GM12878 (cell line): Measurements from ENCODE around the gene CABP7. TPM values are rescaled to one million over a fixed set of nuclear protein-coding genes. Genes with fewer than 3 reads are reported as not detected.

Source experiments
- ATAC-seq: fragments of 200-7000 bp; cut with Tn5 transposase; 3 replicates; pipeline ENCODE4 v1.9.1; 2020; ENCODE audit warnings: mild to moderate bottlenecking, moderate library complexity
- BruUV-seq: library from RNA; stranded (reverse); fragments of 400-500 nt; replicated peaks from 2 replicates; lab custom pipeline; 2021; lab: Mats Ljungman, UMichigan
- CTCF ChIA-PET: fragments of 300-600 bp; sonication (Branson Sonifier 250); formaldehyde crosslinking; extraction: SDS; loops from one replicate; lab custom pipeline; 2021; ENCODE audit warnings: inconsistent platforms; lab: Yijun Ruan, JAX
- POLR2A ChIA-PET: fragments of 350-600 bp; formaldehyde crosslinking; extraction: SDS; loops from one replicate; lab custom pipeline; 2021; ENCODE audit warnings: inconsistent platforms; lab: Charles Lee
- RAD21 ChIA-PET: fragments of 300-600 bp; sonication (Branson Sonifier 250); formaldehyde crosslinking; loops from one replicate; lab custom pipeline; 2023; ENCODE audit warnings: antibody characterized with exemption; ENCODE audit not compliant: unreplicated experiment; lab: Charles Lee
- SMC1A ChIA-PET: fragments of 300-600 bp; sonication (Branson Sonifier 250); formaldehyde crosslinking; loops from one replicate; lab custom pipeline; 2023; ENCODE audit not compliant: unreplicated experiment, uncharacterized antibody; lab: Charles Lee
- DNase-seq: peaks from one replicate; pipeline ENCODE4 v3.0.0-alpha.2; 2011; ENCODE audit warnings: low read depth, low spot score
- FAIRE-seq: peaks from 3 replicates; lab custom pipeline; 2011; peaks lifted over from hg19 to GRCh38; lab: Jason Lieb, UNC
- H2AFZ ChIP-seq: 2 replicates; pipeline ENCODE4 v1.6.0; 2011; ENCODE audit warnings: low read depth, low read length, control low read depth; ENCODE audit not compliant: control insufficient read depth
- H3K27ac ChIP-seq: 2 replicates; pipeline ENCODE4 v1.5.1; 2011; ENCODE audit warnings: control low read depth; ENCODE audit not compliant: control insufficient read depth, insufficient read depth
- H3K27me3 ChIP-seq, 2 experiments: replicated peaks in 1 of 2; 2 replicates each; pipeline versions ENCODE4 v1.6.0 to v1.6.1; 2011; ENCODE audit warnings: low read length in 1 of 2; ENCODE audit not compliant: control insufficient read depth in 2 of 2, insufficient read depth in 2 of 2
- H3K36me3 ChIP-seq, 2 experiments: 2 replicates each; pipeline ENCODE4 v1.5.1; 2011; ENCODE audit warnings: low read length in 1 of 2; ENCODE audit not compliant: control insufficient read depth in 2 of 2, insufficient read depth in 2 of 2
- H3K4me1 ChIP-seq: 2 replicates; pipeline ENCODE4 v1.6.1; 2011; ENCODE audit warnings: mild to moderate bottlenecking, low read length, moderate library complexity, mixed read lengths; ENCODE audit not compliant: control insufficient read depth, insufficient read depth
- H3K4me2 ChIP-seq: 2 replicates; pipeline ENCODE4 v1.6.0; 2011; ENCODE audit warnings: control low read depth; ENCODE audit not compliant: control insufficient read depth, insufficient read depth
- H3K4me3 ChIP-seq: fragments of 200-600 bp; sonication (generic); 2 replicates; pipeline ENCODE4 v1.5.1; 2016
- H3K79me2 ChIP-seq: 2 replicates; pipeline ENCODE4 v1.6.0; 2011; ENCODE audit warnings: low read length; ENCODE audit not compliant: control insufficient read depth, insufficient read depth
- H3K9ac ChIP-seq: 2 replicates; pipeline ENCODE4 v1.8.0; 2011; ENCODE audit warnings: low read length, control low read depth, mixed read lengths; ENCODE audit not compliant: control insufficient read depth, insufficient read depth
- H3K9me3 ChIP-seq: replicated peaks from 3 replicates; pipeline ENCODE4 v1.5.1; 2011; ENCODE audit warnings: mild to moderate bottlenecking, low read length; ENCODE audit not compliant: control insufficient read depth, insufficient read depth
- H4K20me1 ChIP-seq: 2 replicates; pipeline ENCODE4 v1.6.0; 2011; ENCODE audit not compliant: control insufficient read depth, insufficient read depth
- BCL3 ChIP-seq: IDR thresholded peaks from 2 replicates; pipeline ENCODE4 v1.6.1; 2011; ENCODE audit warnings: borderline replicate concordance, low read depth, mild to moderate bottlenecking, moderate library complexity, low read length; ENCODE audit not compliant: insufficient read depth, poor library complexity, severe bottlenecking
- BMI1 ChIP-seq: fragments of 450-650 bp; IDR thresholded peaks from 2 replicates; pipeline ENCODE4 v1.6.1; 2016; ENCODE audit warnings: mild to moderate bottlenecking, moderate library complexity, borderline replicate concordance
- CHD2 ChIP-seq: IDR thresholded peaks from 2 replicates; pipeline ENCODE4 v1.6.1; 2011; ENCODE audit warnings: low read depth, low read length, improper control_type of control experiment, borderline replicate concordance
- EGR1 ChIP-seq, 2 experiments: IDR thresholded peaks; 1 replicate in 1 of 2; 2 replicates in 1 of 2; pipeline ENCODE4 v1.6.1; 2011 to 2012; ENCODE audit warnings: low read depth in 2 of 2, low read length in 2 of 2, borderline replicate concordance in 1 of 2, mild to moderate bottlenecking in 1 of 2, moderate library complexity in 1 of 2
- ETV6 ChIP-seq, 2 experiments: fragments of 450-650 bp in 1 of 2; IDR thresholded peaks in 1 of 2; conservative IDR thresholded peaks in 1 of 2; 2 replicates each; pipeline ENCODE4 v1.6.1; 2014; ENCODE audit warnings: antibody characterized with exemption in 1 of 2, borderline replicate concordance in 1 of 2, low read depth in 1 of 2, mild to moderate bottlenecking in 1 of 2, moderate library complexity in 1 of 2
- LARP7 ChIP-seq: fragments of 450-650 bp; IDR thresholded peaks from 2 replicates; pipeline ENCODE4 v1.6.1; 2017; ENCODE audit warnings: mild to moderate bottlenecking
- PAX5 ChIP-seq: IDR thresholded peaks from 2 replicates; pipeline ENCODE4 v1.6.1; 2011; ENCODE audit warnings: low read depth, low read length, borderline replicate concordance
- POLR2A ChIP-seq: IDR thresholded peaks from 2 replicates; pipeline ENCODE4 v1.6.1; 2011; ENCODE audit warnings: low read depth, mild to moderate bottlenecking, low read length
- REST ChIP-seq: IDR thresholded peaks from 2 replicates; pipeline ENCODE4 v1.6.1; 2012; ENCODE audit warnings: mild to moderate bottlenecking, low read depth, low read length
- TAF1 ChIP-seq: IDR thresholded peaks from 2 replicates; pipeline ENCODE4 v1.6.1; 2011; ENCODE audit warnings: mild to moderate bottlenecking, low read depth, low read length, borderline replicate concordance
- WGBS: methylation state at CpG from one replicate; pipeline ENCODE4 v1.1.6; 2016; ENCODE audit warnings: low lambda C conversion rate; ENCODE audit not compliant: insufficient replicate concordance, insufficient coverage; ENCODE audit errors: missing lambda C conversion rate; 5-methylcytosine and 5-hydroxymethylcytosine counted together
- in situ Hi-C: fragments of 300-500 bp; cut with MboI; formaldehyde crosslinking; loops from 9 replicates; pipeline ENCODE4 v1.14.3; 2018; ENCODE audit warnings: mixed read lengths
- intact Hi-C: fragments of 100-400 bp; cut with micrococcal nuclease; formaldehyde crosslinking; loops from one replicate; pipeline ENCODE4 v1.14.2; 2022; ENCODE audit not compliant: unreplicated experiment
- polyA plus RNA-seq, 11 experiments: library from polyadenylated mRNA; depleted of rRNA in 4 of 11; unstranded in 6 of 11; stranded (reverse) in 5 of 11; fragments of >200 nt; fragmentation: Nextera tagmentation in 4 of 11; fragmentation: Illumina TruSeq in 1 of 11; extraction: Ambion mirVana in 4 of 11; extraction: Trizol in 1 of 11; gene quantifications; 1 replicate in 1 of 11; 2 replicates in 10 of 11; pipeline versions ENCODE4 v1.2.1 to v1.2.3, GENCODE V29; 2011 to 2016; ENCODE audit warnings: inconsistent platforms in 2 of 11, missing spikeins in 2 of 11, low read depth in 1 of 11
- total RNA-seq, 4 experiments: library from RNA; depleted of rRNA in 3 of 4; stranded (reverse); fragments of >200 nt in 3 of 4; fragmentation: Illumina TruSeq in 1 of 4; extraction: Trizol in 1 of 4; gene quantifications; 2 replicates each; pipeline versions ENCODE4 v1.2.1 to v1.2.3, GENCODE V29; 2013 to 2021

CABP7 gene
- total and polyA plus RNA-seq, 10 of the 15 experiments (the other 5 are each of a cell fraction or from before 2014, with no cell fraction given) = 0.02 to 0.18 (median 0.05) TPM; not detected in 5

DNA sequence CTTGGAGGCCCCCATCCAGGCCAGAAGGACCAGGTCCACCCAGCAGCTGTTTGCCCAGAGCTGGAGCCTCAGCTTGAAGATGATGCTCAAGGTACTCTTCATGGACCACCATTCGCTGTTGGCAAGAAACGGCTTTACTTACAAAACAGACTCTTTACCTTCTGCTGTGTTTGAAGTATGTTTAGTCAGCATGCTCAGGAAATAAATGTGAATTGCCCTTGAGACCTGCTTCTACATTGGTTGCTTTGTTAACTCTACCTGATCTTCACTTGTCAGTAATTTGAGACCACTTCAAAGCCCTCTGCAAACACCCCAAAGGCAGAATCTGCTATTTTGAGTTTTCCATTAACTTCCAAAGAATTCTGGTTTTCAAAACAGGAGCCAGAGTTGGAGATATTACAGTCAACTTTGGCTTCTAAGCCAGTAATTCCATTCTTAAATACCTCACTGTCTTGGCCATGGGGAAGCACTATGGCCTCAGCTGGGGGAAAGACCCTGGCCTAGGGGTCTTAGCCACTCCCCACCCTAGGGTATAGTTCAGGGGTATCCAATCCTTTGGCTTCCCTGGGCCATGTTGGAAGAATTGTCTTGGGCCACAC, 50.0 kb downstream of the CABP7 start:
- H3K36me3 ChIP-seq = peaks cover 2 to 8% of the 10 kb centered on the region in 2 experiments
- H4K20me1 ChIP-seq = no peaks in the 10 kb centered on the region
- no peak for DNase-seq
- no peak for FAIRE-seq
- H3K4me3 ChIP-seq = no peak overlapping the region
- peaks cover 4% of the 10 kb centered on the region for H3K4me1 ChIP-seq
- no peak overlapping the region for H3K4me2 ChIP-seq
- SMC1A ChIA-PET = interaction anchor here (0.8 to 1.7 kb wide), 3 partner anchors 9 to 235 kb away, joined by 3 to 4 read pairs (median 3); no protein-coding TSS in a partner anchor
- H3K9ac ChIP-seq = no peak overlapping the region
- intact Hi-C loops (no loop called here), in situ Hi-C loops (no loop called here)
- POLR2A ChIA-PET = interaction anchor here (0.6 kb wide), 1 partner anchor 764 kb away, joined by 9 read pairs; no protein-coding TSS in a partner anchor
- no peak overlapping the region for H2AFZ ChIP-seq
- H3K79me2 ChIP-seq = peaks cover 30% of the 10 kb centered on the region
- no peak overlapping the region for H3K27ac ChIP-seq
- no peak for TF ChIP-seq BCL3
- TF ChIP-seq TAF1 = no peak
- no peak for TF ChIP-seq ETV6 (conservative IDR thresholded peaks at IDR 0.05 in 1 of 2, IDR thresholded peaks at IDR 0.05 in 1 of 2; ENCODE audit: borderline replicate concordance in 1 of 2, low read depth in 1 of 2)
- TF ChIP-seq BMI1 = no peak
- TF ChIP-seq PAX5 = no peak
- TF ChIP-seq LARP7 = no peak
- no peak for TF ChIP-seq CHD2
- no peak for TF ChIP-seq POLR2A
- TF ChIP-seq REST = no peak
- no peak for TF ChIP-seq EGR1 (IDR thresholded peaks at IDR 0.05; ENCODE audit: borderline replicate concordance in 1 of 2, low read depth in 2 of 2, low read length in 2 of 2)
- H3K27me3 ChIP-seq = no peaks in the 10 kb centered on the region
- CTCF ChIA-PET = interaction anchor here (0.7 to 1.7 kb wide), 3 partner anchors 30 to 566 kb away, joined by 3 to 8 read pairs (median 3); no protein-coding TSS in a partner anchor
- no peaks in the 10 kb centered on the region; the same call in 2 of the 3 replicates for H3K9me3 ChIP-seq
- RAD21 ChIA-PET = interaction anchor here (1.8 kb wide), 1 partner anchor 235 kb away, joined by 4 read pairs; no protein-coding TSS in a partner anchor
- WGBS = 93% methylated on average over 2 of the region's 2 CpGs
- no peak for ATAC-seq
- BruUV-seq = no TSS peak
